GM11168 (cell line): ENCODE data around the gene IFNA5.

ENCODE experiments used
- in situ Hi-C: fragments of 300-500 bp; cut with MboI; formaldehyde crosslinking; loops from one replicate; pipeline ENCODE4 v1.12.0; 2022; ENCODE audit warnings: low sequenced_read_pairs; ENCODE audit not compliant: unreplicated experiment

Gene IFNA5

GRCh38 chr9:21305213-21305612 lies at the start of gene IFNA5:
TSS of gene IFNA5 (minus strand) at chr9:21305313. CDS start at chr9:21305256, 57 bp downstream.
- in situ Hi-C loops: no loop called here

- in situ Hi-C loops: no loop called here
Observed at GRCh38 chr9:21350787-21351186, 45.7 kb upstream of the IFNA5 start, which contains the start of gene IFNA6. TSS of gene IFNA6 (minus strand) at chr9:21350887. CDS start at chr9:21350887, 0 bp downstream.

DNA sequence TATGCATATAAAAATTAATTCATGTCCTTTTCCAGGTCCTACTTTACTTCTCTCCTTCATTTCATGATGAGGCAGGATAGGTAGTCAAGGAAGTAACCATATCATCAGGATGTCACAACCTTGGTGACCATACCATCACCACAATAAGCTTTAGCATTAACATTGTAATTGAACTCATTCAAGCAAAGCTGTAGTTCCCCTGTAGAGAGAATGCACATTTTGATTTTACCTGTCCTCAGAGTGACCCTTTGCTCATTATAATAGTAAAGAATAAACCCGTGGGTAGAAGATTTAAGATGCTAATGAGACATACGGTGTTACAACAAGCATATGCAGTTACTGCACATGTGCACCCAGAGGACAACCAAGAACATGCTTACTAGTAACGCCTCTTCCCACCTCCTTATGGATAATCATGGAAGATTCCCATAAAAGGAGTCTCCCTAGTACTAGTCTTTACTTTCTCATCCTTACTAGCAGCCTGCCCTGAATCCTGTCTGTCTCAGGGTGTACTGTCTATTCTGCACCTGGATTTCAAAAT lies 43.4 kb upstream of the IFNA5 start:
- in situ Hi-C loops: no loop called here

GRCh38 chr9:21340735-21341134 lies 35.6 kb upstream of the IFNA5 start:
- in situ Hi-C loops: no loop called here

- in situ Hi-C loops: no loop called here
Observed at GRCh38 chr9:21336457-21336856, 31.3 kb upstream of the IFNA5 start.

DNA sequence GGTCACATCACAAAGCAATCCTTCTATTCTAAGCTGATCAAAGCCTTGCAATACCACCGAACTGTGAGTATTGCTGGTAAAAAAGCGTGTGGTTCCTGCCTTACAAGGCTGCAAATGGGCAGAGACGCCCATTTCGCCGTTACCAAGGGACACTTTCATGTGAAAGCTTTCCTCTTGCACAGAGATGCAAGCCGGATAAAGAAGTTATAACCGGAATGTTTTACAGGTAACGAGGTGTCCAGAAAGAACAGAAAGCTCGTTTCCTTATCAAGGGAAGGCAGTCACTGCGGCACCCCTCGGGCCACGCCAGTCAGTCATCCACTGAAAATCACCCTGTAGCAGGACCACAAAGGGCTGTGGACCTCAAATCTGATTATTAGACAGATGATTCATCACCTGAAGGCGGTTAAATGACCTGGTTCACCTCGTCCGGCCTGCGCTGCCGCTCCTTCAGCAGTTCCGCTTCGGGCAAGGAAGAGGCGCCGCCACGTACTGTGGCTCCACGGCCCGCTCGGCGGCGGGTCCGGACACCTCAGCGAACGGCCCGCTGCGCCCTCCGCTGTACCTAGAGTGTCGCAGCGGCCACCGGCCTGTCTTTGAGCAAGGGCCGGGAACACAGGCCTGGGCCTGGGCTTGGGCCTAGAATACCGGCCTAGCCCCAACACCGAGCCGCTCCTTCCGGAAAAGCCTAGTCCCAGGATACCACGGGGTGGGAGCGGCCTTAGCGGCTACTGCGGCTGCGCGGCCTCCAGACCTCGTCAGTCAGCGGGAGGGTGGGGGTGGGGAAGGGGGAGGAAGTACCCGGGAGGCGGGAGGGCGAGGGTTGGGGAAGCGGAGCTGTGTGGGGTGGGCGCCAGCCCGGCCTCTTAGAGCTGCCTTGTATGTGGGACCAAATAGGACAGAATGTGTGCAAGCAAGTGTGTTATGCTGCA lies 29.9 kb upstream of the IFNA5 start, which contains the start of gene KLHL9:
Gene KLHL9 (minus strand): TSS at position 704 of the 932 bp plus-strand sequence. CDS start 545 bp downstream, at position 159.
- in situ Hi-C loops: no loop called here

- in situ Hi-C loops: no loop called here
Observed at GRCh38 chr9:21333226-21333625, 28.1 kb upstream of the IFNA5 start.

DNA sequence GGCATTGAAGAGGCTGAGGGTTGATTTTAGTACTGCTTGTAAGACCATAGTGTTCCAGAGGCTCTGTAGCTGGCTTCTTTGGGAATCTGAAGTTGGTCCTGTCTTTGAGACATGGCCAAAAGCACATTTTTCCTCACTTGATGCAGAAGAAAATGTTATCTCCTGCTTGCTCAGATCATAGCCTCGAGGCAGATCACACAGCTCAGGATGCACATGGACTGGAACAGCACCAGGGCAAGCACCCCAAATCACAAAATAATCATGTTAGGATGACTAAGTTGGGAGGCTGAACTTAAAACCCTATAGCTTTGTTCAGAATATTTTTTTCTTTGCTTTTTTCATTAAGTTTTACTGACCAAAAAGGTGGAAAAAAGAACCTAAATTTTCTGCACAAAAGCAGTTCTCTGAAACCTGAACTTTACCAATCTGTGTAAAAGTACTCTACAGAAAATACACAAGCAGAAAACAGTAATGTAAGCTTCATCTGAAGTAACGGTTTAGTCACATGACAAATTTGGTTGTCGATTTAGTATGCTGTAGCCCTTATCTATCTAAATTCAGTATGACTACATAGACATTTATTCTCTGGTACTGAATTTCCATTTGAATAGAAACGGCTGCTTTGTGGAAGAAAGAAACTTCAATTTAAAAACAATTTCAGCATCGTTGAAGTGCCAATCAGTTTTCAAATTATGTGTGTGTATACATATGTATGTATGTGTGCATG lies 26.7 kb upstream of the IFNA5 start:
- in situ Hi-C loops: no loop called here

DNA sequence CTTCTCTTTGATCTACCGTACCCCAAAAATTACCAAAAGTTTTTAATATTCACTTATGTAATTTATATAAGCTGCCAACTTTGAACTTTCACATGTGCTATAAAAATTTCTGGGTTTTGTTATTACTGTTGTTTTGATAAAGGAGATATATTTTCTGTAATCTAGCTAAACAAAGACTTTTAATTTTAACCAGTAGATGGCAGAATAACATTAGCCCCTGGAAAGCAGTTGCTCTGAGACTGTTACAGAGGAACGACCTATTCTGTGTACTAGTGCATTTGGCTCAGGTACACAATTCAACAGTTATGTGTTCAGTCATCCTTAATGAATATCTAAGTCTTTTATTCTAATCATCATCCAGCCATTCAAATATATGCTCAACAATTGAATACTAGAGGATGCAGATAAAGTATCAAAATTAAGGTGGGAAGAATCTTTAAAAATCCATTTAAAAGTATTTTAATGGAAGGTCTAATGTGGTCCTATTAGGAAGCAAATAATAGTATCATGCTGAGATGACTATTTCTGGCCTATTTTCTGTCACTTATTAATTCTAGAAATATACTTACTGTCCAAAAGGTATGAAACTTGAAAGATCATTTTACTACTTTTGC lies 21.5 kb upstream of the IFNA5 start:
- in situ Hi-C loops: loop anchor here (5.0 kb wide), 2 partner anchors 71 to 121 kb away; no protein-coding TSS in a partner anchor

GRCh38 chr9:21324047-21324446 lies 18.9 kb upstream of the IFNA5 start:
- in situ Hi-C loops: no loop called here

GRCh38 chr9:21322911-21323461 lies 17.9 kb upstream of the IFNA5 start:
- in situ Hi-C loops: no loop called here

DNA sequence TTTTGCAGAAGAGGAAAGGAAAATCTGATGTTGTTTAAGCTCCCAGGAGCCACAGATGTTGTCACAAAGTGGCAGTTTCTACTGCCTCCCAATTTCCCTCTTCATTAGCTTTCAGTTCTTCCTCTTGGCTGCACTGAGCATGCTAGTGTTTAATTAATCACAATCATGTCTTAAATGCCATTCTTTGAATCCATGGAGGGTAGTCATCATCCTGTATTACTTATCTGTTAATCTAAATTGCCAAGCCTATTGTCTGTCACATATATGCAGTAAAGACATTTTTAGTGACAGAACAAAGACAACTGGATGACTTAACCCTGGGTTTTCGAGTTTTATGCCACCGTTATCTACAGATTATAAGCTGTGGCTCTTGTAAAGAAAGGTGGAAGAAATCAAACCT lies 15.4 kb upstream of the IFNA5 start:
- in situ Hi-C loops: no loop called here

DNA sequence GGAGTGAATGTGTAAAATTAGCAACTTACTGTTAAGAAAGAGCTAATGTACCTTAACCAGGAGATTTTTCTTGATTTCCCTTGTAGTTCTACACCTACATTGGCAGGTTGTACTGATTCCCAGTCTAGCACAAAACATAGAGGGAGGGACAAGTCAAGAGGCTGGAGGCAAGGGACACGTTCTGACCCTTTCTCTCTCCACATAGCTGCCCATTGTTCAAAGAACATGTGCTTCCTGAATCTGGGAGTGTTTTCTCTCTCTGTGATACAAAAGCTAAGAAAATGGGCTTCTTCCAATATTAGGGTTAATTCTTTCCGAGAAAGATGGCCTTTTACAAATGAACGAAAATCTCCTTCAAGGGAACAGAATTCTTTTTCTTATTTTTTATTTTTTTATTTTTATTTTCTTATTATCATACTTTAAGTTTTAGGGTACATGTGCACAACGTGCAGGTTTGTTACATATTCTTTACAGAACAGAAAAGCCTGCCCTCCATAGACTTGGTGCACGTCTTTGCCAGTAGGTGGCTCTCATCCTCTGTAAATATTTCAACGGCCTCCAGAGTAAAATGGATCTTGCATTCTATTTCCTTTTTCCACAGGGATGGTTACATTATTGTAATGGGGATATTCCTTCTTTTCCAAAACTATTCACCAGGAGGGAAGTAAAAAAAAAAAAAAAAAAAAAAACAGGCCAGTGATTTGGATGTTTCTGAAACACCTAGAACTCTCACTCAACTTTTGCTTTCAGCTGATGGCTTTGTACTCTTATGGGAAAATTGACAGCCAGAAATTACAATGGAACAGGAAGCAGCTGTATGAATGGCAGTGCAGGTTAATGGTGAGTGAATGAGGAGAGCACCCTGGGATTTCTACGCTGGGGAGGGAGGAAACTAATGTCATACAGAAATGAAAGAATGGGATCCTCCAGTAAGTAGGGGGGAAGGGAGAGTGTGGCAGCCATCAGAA lies 13.1 kb upstream of the IFNA5 start:
- in situ Hi-C loops: no loop called here

- in situ Hi-C loops: no loop called here
Observed at GRCh38 chr9:21316860-21317259, 11.7 kb upstream of the IFNA5 start.

GRCh38 chr9:21316032-21316842 lies 11.1 kb upstream of the IFNA5 start:
- in situ Hi-C loops: no loop called here

DNA sequence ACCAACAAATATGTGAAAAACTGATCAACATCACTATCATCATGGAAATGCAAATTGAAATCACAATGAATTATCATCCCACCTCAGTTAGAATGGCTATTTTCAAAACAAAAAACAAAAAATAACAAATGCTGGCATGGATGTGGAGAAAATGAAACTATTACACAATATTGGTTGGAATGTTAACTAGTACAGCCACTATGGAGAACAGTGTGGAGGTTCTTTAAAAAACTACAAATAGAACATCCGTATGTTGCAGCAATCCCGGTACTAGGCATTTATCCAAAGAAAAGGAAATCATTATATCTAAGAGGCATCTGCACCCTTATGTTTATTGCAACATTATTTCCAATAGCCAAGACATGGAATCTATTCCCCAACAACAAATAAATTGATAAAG lies 9.0 kb upstream of the IFNA5 start:
- in situ Hi-C loops: no loop called here

DNA sequence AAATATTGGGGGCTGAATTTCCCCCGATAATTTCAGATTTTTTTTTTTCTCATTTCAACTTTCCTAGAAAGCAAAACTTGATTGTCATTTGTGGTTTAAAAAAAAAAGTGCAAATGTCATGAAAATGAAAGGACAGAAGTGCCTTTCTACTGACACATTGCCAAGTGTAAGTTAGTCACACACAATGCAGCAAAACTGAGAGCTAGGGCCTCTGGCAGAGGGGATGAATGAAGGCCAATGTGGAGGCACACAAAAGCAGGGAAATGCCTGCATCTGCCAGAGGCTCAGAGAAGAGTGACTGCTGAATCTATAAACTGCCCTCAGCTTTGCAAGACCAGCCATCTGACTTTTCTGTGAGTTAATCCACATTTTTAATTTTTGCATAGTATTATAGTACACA lies 6.8 kb upstream of the IFNA5 start:
- in situ Hi-C loops: no loop called here

DNA sequence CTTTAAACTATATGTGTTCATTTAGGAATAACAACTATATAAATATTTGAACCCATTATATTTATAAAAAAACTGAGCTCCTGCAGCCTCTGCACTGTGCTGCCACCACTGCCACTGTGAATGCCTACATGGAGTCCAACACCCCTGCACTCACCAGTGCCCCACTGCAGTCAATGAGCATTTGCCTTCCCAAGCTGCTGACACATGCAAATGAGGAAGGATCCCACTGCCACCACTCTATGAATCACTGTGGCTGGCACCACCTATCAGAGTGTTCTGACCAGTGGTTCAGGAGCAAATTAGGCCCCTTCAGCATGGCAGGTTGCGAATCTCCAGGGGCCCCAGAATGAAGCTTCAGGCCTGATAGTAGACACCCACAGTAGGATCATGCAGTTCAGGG lies 9.1 kb downstream of the IFNA5 start:
- in situ Hi-C loops: no loop called here
